Amniotic stem cell (primary cell): Measurements from ENCODE around the gene ZBTB16.

Experiments
- DNase-seq: peaks from one replicate; lab custom pipeline; 2025; lab: John Stamatoyannopoulos, UW

ZBTB16 gene, protein sequence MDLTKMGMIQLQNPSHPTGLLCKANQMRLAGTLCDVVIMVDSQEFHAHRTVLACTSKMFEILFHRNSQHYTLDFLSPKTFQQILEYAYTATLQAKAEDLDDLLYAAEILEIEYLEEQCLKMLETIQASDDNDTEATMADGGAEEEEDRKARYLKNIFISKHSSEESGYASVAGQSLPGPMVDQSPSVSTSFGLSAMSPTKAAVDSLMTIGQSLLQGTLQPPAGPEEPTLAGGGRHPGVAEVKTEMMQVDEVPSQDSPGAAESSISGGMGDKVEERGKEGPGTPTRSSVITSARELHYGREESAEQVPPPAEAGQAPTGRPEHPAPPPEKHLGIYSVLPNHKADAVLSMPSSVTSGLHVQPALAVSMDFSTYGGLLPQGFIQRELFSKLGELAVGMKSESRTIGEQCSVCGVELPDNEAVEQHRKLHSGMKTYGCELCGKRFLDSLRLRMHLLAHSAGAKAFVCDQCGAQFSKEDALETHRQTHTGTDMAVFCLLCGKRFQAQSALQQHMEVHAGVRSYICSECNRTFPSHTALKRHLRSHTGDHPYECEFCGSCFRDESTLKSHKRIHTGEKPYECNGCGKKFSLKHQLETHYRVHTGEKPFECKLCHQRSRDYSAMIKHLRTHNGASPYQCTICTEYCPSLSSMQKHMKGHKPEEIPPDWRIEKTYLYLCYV

GRCh38 chr11:114059278-114059983 is at the start of gene ZBTB16:
TSS of gene ZBTB16 (plus strand) at chr11:114059711. CDS start at chr11:114063301, 3,590 bp downstream.
- DNase-seq, result no peak

- no peak for DNase-seq
Measured at GRCh38 chr11:114010931-114011330, 48.6 kb upstream of the ZBTB16 start.

- DNase-seq, result no peak
Measured at GRCh38 chr11:114011443-114011842, 48.1 kb upstream of the ZBTB16 start.

- DNase-seq, result no peak
Measured at GRCh38 chr11:114015117-114015516, 44.4 kb upstream of the ZBTB16 start.

- DNase-seq, result no peak
Measured at GRCh38 chr11:114016986-114017385, 42.5 kb upstream of the ZBTB16 start.

DNA sequence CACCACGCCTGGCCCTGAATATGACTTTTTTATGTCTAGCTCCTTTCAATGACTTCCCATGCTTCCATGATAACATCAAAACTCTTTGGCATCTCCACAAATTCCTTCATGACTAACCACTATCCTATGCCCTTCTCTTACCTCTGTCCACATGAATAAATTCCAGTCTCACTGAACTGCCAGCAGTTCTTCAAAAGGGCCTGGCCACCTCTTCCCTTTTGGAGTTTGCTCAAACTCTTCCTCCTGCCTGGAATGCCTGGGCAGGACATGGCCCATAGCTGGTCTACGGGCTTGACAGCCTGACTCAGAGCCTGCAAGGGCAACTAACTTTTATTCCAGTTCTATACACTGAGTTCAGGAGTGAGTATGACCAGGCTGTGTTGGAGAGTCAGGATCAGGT is 41.8 kb upstream of the ZBTB16 start:
- no peak for DNase-seq

DNA sequence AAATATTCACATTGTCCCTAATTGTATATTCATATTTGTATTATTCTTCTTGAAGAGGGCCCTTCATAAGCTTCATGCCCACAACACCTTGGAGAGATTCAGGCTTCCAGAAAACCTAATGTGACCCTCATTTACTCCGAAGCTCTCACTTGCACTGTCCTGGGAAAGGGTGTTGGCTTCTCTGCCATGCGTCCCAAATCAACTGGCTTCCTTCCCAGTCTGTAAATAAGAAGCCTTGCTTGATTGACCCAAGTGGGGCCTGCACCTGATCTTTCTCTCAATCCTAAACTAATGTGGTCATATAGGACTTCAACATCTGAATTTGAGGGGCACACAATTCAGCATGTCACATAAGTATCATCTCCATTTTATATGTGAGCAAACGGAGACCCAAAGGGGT is 40.5 kb upstream of the ZBTB16 start:
- no peak for DNase-seq

- no peak for DNase-seq
Measured at GRCh38 chr11:114019574-114019973, 39.9 kb upstream of the ZBTB16 start.

DNA sequence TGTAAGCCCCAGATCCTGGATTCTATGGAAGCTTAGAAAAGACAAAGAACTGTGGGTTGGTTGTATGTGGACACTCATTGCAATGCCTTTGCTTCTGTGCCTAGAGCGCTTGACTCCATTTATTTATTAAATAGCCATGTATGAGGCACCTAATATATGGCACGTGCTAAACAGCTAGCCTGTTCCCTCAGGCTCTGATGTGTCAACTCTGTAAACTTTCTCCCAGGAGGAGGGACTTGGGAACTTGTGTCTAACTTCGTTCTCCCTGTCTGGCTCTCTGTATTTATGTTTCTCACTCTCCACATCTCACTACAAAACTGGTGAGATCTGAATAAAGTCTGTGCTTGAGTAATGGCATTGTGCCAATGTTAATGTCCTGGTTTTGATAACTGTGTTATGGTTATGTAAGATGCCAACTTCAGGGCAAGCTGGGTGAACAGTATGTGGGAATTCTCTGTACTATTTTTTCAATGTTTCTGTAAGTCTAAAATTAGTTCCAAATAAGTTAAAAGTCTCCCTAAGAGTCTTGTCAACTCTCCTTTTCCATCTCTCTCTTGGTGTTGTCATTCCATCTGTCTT is 34.1 kb upstream of the ZBTB16 start:
- no peak for DNase-seq

- no peak for DNase-seq
Measured at GRCh38 chr11:114026355-114026754, 33.2 kb upstream of the ZBTB16 start.

DNA sequence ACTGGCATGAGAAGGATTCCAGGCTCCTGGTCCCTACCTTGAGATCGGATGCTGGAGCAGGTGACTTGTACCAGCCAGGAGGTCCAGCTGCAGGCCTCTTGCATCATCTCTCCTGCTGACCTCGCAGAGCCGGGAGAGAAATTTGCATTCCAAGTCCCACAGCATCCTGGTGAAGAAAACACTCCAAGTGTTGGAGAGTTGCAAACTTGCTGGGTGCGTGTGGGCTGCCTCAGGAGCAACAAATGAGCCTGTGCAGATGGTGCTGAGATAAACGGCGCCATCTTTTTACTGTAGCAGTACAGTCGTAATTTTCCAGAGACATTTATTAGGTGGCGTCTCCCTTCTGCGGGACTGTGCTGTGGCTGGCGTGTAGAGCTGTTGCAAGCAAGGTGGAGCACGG is 32.1 kb upstream of the ZBTB16 start:
- DNase-seq, result no peak

DNA sequence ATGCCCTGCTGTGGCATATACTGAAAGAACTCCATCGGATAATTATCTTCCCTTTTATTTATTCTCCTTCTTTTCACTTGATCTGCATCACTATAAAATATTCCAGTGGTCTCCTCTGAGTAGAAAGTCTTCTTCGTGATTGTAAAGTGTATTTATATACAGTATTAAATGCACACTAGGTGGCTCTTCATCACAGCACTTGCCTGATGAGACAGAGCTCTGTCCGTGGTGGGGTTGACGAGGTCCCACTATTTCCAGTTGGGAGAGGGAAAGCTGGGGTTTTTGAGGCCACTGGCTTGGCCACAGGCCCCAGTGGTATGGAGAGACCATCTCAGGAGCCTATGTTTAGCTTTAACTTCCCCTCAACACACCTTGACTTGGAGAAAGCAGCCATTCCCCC is 31.6 kb upstream of the ZBTB16 start:
- no peak for DNase-seq

- no peak for DNase-seq
Measured at GRCh38 chr11:114031246-114031966, 28.1 kb upstream of the ZBTB16 start.

- DNase-seq, result no peak
Measured at GRCh38 chr11:114031967-114032320, 27.6 kb upstream of the ZBTB16 start.

GRCh38 chr11:114033066-114033465 is 26.4 kb upstream of the ZBTB16 start:
- no peak for DNase-seq

DNA sequence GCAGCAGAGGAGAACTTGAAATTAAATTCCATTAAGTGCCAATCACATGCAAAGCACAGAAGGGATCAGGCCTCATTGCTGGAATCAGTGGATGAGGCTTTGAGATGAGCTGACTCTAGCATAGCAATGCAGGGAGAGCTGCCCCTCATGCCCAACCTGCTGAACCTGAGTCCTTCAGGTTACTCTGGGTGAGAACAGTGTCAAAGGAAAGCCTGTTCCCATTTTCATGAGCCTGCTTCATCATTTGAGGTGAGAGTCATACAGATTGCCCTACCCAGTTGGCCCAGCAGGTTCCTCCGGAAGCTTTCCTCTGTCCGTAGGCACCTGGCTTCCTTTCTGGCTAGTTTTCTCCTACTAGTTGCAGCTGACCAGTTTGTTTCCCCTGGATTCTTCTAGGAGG is 25.9 kb upstream of the ZBTB16 start:
- no peak for DNase-seq

DNA sequence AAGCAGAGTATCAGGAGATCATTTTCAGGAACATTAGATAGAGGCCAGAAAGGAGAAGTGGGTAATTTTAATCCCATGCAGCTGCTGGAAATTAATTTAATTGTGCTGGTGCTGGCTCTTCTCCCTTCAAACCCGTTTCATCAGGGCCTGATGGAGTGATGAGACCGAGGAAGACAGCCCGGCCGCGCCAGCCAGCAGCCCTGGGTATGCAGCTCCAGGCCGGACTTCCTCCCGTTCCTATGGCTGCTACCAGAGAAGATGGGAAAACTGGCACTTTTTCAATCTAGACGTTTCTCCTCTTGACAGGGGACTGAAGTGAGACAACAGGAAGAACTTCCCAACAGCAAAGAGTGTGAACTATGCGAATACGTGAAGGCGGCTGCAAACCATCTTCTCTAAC is 24.6 kb upstream of the ZBTB16 start:
- DNase-seq, result no peak

GRCh38 chr11:114036147-114036811 is 23.2 kb upstream of the ZBTB16 start:
- DNase-seq, result no peak

DNA sequence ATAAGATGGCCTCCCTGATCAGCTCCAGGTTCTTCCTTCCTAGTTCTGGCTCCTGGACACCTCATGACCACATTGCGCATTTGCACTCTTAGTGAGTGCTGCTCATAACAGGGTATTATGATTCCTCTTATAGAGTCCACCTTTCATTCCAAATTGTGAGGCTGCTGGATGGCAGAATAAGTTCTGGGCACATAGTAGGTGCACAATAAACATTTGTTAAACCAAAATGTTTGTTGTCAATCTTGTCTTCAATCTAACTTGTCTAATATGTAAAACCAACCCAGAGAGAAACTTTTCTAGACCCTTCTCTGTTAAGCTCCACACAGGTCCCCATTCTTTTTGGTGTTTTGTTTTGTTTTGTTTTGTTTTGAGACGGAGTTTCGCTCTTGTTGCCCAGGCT is 22.6 kb upstream of the ZBTB16 start:
- DNase-seq, result no peak

DNA sequence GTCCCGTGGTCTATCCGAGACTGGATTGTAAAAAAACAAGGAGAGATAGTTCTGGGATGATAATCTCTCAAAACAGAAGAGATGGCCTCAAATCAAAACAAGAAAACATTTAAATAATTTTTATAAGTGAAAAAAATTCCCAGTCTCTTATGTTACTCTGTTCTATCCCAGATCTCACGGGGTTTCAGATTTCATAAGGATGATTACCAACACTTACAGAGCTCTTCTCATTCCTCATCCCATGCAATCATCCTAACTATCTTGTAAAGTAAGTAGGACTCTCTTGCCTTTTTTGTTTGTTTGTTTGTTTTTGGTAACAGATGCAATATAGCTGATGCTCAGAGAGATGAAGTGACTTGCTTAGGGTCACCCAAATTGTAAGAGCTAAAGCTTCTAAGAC is 20.0 kb upstream of the ZBTB16 start:
- DNase-seq, result no peak

- DNase-seq, result no peak
Measured at GRCh38 chr11:114040706-114041211, 18.8 kb upstream of the ZBTB16 start.
